AG09309 (cell line): ENCODE data around the gene PRR15L.

Experiments
- DNase-seq: peaks from one replicate; pipeline ENCODE4 v3.0.0-alpha.2; 2010; ENCODE audit warnings: low read depth
- H3K4me3 ChIP-seq: 2 replicates; pipeline ENCODE4 v1.5.1; 2011; ENCODE audit warnings: mild to moderate bottlenecking, low read depth, low read length, moderate library complexity; ENCODE audit not compliant: control insufficient read depth
- TF ChIP-seq, protein P1 (sequence below): IDR thresholded peaks from 2 replicates; pipeline ENCODE4 v1.5.1; 2011; ENCODE audit warnings: mild to moderate bottlenecking, low read depth, low read length, inconsistent platforms; ENCODE audit not compliant: insufficient read depth, control insufficient read depth; ENCODE audit errors: missing control alignments

Gene PRR15L

DNA sequence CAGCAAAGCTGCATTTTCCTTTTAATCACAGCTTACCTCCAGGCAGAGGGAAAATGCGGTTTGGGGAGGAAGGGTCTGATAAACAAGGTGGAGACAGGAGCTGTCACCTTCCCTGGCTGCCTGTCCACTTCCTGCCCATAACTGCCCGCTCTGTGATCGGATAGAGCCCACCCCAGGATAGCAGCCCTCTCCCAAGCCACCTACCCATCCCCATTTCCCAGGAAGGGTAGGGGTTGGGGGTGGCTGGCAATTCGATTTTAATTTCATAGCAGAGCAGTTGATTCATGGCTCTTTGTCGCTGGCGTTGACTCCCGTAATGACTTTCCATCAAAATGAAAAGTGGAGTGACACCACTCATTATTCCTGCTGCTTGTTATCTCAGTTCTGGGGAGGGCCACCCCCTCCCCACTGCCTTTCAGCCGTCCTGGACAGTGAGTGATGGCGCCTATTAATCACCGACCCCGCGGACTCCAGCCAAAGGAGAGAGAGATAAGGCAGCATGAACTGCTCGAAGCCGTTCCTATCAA is 24.5 kb upstream of the PRR15L start:
- TF ChIP-seq, protein P1, sequence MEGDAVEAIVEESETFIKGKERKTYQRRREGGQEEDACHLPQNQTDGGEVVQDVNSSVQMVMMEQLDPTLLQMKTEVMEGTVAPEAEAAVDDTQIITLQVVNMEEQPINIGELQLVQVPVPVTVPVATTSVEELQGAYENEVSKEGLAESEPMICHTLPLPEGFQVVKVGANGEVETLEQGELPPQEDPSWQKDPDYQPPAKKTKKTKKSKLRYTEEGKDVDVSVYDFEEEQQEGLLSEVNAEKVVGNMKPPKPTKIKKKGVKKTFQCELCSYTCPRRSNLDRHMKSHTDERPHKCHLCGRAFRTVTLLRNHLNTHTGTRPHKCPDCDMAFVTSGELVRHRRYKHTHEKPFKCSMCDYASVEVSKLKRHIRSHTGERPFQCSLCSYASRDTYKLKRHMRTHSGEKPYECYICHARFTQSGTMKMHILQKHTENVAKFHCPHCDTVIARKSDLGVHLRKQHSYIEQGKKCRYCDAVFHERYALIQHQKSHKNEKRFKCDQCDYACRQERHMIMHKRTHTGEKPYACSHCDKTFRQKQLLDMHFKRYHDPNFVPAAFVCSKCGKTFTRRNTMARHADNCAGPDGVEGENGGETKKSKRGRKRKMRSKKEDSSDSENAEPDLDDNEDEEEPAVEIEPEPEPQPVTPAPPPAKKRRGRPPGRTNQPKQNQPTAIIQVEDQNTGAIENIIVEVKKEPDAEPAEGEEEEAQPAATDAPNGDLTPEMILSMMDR: no peak
- H3K4me3 ChIP-seq: no peak overlapping the region
- no peak for DNase-seq

DNA sequence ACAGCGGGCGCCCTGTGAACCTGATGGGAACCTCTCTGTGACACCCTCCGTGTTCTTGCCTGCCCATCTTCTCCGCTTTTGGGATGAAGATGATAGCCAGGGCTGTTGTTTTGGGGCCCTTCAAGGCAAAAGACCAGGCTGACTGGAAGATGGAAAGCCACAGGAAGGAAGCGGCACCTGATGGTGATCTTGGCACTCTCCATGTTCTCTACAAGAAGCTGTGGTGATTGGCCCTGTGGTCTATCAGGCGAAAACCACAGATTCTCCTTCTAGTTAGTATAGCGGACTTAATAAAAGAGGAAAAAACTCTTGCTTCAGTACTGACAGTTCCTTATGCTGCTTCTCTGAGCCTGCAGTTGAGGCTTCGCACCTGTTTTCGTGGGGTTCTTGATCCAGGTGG is 23.8 kb upstream of the PRR15L start:
- no peak overlapping the region for H3K4me3 ChIP-seq
- DNase-seq: no peak
- TF ChIP-seq, protein P1: no peak

DNA sequence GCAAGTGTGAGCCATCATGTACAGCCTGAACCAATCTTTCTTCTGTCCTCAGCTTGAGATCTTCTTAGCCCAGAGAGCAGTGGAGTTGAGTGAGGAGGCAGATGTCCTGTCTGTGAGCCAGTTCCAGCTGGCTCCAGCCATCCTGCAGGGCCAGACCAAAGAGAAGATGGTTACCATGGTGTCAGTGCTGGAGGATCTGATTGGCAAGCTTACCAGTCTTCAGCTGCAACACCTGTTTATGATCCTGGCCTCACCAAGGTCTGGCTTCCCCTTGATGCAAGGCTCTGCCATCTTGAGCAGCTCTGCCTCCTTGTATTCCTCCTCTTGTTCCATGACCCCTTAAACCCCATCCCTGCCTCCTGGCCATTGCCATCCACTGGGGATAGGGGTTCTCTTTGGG is 22.9 kb upstream of the PRR15L start:
- no peak overlapping the region for H3K4me3 ChIP-seq
- no peak for DNase-seq
- TF ChIP-seq, protein P1: no peak

DNA sequence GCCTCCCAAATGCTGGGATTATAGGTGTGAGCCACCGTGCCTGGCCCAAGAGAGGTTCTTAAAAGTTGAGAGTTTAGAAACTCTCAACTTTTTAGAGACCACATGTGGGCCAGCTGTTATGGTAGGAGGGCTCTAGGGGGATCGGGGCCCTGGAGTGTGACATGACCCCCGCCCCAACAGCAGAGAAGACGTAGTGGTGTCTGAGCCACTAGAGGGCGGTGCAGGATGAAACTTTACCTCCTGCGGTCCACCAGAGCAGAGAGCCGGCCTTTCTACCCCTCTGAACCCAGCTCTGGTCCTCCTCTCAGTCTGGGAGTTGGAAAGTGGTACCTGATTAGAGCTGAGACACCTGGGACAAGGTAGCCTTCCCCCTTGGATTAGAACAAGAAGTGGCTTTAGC is 20.6 kb upstream of the PRR15L start:
- no peak overlapping the region for H3K4me3 ChIP-seq
- TF ChIP-seq, protein P1: peak; percentile 79
- DNase-seq: no peak

DNA sequence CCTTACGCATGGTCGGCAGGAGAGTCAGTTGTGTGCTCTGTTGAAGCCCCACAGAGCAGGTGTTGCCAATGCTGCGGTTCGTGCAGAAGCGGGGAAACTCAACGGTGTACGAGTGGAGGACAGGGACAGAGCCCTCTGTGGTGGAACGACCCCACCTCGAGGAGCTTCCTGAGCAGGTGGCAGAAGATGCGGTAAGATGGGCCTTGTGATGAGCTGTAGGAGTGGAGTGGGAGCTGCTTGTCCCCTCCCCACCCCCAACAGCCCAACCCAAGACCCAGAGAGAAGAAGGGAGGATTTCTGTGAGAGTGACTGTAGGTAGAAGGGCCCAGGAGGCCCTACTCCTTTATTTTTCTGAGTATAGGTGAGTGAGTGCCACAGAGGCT is 18.1 kb upstream of the PRR15L start:
- no peak for DNase-seq
- TF ChIP-seq, protein P1: no peak
- H3K4me3 ChIP-seq: no peak overlapping the region

DNA sequence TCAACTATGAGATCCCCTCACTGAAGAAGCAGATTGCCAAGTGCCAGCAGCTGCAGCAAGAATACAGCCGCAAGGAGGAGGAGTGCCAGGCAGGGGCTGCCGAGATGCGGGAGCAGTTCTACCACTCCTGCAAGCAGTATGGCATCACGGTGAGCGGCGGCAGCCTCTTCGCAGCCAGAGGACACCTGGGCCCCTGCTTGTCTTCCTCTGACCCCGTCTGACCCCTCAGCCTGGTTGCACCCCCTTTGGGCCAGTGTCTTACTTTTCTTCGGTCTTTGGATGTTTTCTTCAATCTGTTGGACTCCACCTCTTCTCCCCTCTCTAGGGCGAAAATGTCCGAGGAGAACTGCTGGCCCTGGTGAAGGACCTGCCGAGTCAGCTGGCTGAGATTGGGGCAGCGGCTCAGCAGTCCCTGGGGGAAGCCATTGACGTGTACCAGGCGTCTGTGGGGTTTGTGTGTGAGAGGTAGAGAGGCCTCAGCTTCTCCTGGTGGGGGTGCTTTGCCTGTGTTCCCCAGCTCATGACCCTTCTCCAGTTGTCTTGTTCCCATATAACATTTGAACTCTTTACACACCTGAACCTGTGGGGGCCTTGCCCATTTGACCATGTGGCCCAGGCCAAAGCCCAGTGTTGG is 17.6 kb upstream of the PRR15L start:
- no peak overlapping the region for H3K4me3 ChIP-seq
- no peak for DNase-seq
- TF ChIP-seq, protein P1: no peak
